ENCODE measurements around the gene ZNF648. TPM values are rescaled to one million over a fixed set of nuclear protein-coding genes. Genes with fewer than 3 reads are reported as not detected.

The ZNF648 gene
- total RNA-seq, result not detected in 2 replicates

GRCh38 chr1:182061594-182061993 lies at the start of gene ZNF648:
ZNF648 (minus strand) TSS chr1:182061712; CDS start chr1:182058010, 3,702 bp downstream.

